Right renal pelvis (tissue), 4 donors: Measurements from ENCODE around the gene ADCY1. TPM values are rescaled to one million over a fixed set of nuclear protein-coding genes. Genes with fewer than 3 reads are reported as not detected.

Experiments
- DNase-seq, 4 donors: peaks; one replicate each; pipeline ENCODE4 v3.0.0-alpha.2; 2013; ENCODE audit warnings: low read depth in 4 of 4, low spot score in 3 of 4, missing footprints in 1 of 4
- polyA plus RNA-seq, 4 donors: library from polyadenylated mRNA; unstranded; fragments of 120-200 nt; gene quantifications; one replicate each; pipeline ENCODE4 v1.2.1, GENCODE V29; 2013; ENCODE audit not compliant: insufficient read length in 4 of 4

ADCY1 gene
- polyA plus RNA-seq, 4 donors, result 2.7 to 4.0 (median 3.3) TPM

- no peak for DNase-seq
Measured at GRCh38 chr7:45662540-45663166, 88.5 kb downstream of the ADCY1 start.

GRCh38 chr7:45663167-45663921 is 89.2 kb downstream of the ADCY1 start:
- no peak for DNase-seq

GRCh38 chr7:45663965-45664633 is 89.9 kb downstream of the ADCY1 start:
- DNase-seq, result no peak

- DNase-seq, result no peak
Measured at GRCh38 chr7:45665172-45665571, 91.0 kb downstream of the ADCY1 start.

- no peak for DNase-seq
Measured at GRCh38 chr7:45670227-45670626, 96.1 kb downstream of the ADCY1 start.

- no peak for DNase-seq
Measured at GRCh38 chr7:45670717-45671116, 96.5 kb downstream of the ADCY1 start.

GRCh38 chr7:45677311-45677900 is 103.2 kb downstream of the ADCY1 start:
- DNase-seq, result no peak

GRCh38 chr7:45679516-45679915 is 105.3 kb downstream of the ADCY1 start:
- no peak for DNase-seq

- no peak for DNase-seq
Measured at GRCh38 chr7:45680776-45681175, 106.6 kb downstream of the ADCY1 start.

- no peak for DNase-seq
Measured at GRCh38 chr7:45681596-45682357, 107.6 kb downstream of the ADCY1 start.

- DNase-seq, result no peak
Measured at GRCh38 chr7:45682358-45682735, 108.2 kb downstream of the ADCY1 start.

- no peak for DNase-seq
Measured at GRCh38 chr7:45682836-45683555, 108.8 kb downstream of the ADCY1 start.

GRCh38 chr7:45683556-45684148 is 109.5 kb downstream of the ADCY1 start:
- DNase-seq, result no peak

GRCh38 chr7:45684910-45685618 is 110.9 kb downstream of the ADCY1 start:
- DNase-seq, result no peak

GRCh38 chr7:45685619-45686240 is 111.6 kb downstream of the ADCY1 start:
- DNase-seq, result no peak

GRCh38 chr7:45686441-45687184 is 112.4 kb downstream of the ADCY1 start:
- DNase-seq, result no peak

- DNase-seq, result no peak
Measured at GRCh38 chr7:45687185-45687560, 113.0 kb downstream of the ADCY1 start.

- DNase-seq, result no peak
Measured at GRCh38 chr7:45687721-45688120, 113.6 kb downstream of the ADCY1 start.
